ENCODE measurements around the gene BATF.
"Not testable (repeated sequence)": the region's sequence is repeated elsewhere in the genome, so short reads cannot be mapped to it uniquely, and the experiment has no call there.

The BATF gene, protein sequence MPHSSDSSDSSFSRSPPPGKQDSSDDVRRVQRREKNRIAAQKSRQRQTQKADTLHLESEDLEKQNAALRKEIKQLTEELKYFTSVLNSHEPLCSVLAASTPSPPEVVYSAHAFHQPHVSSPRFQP

DNA sequence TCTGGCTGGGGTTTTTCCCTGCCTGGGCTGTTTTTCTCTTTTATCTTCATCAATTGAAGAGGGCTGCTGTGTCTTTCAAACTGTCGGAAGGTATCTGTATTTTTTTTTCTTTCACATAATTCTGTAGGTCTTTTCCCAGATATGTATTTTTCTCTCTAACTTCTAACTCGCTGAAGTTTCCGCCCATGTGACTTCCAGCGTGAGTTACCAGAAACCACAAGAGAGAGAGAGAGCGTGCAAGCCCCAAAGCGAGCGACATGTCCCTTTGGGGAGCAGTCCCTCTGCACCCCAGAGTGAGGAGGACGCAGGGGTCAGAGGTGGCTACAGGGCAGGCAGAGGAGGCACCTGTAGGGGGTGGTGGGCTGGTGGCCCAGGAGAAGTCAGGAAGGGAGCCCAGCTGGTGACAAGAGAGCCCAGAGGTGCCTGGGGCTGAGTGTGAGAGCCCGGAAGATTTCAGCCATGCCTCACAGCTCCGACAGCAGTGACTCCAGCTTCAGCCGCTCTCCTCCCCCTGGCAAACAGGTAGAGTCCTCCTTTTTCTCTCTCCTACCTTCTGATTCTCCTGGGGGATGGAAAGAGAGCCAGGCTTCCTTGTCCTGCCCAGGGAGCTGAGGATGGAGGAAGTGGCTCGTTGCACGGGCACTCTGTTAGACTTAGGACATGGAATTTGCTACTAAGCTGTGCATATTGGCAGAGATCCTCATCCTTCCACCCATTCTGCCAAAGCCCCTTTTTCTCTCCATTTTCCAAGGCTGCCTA is at the start of gene BATF:
Gene BATF, plus strand, starts transcription at position 246 of the 759 bp plus-strand sequence. Its CDS starts 214 bp downstream, at position 460.
- Histone ChIP-seq H3K4me3 (ENCODE audit: low read length) (peak within 1 kb of the TSS; percentile 52), H3K27ac (ENCODE audit: low read depth, low read length) (no peak within 1 kb of the TSS), H3K27me3 (ENCODE audit: control insufficient read depth, insufficient read depth, low read length) (no peaks in the 10 kb centered on the region), H3K36me3 (ENCODE audit: control insufficient read depth, insufficient read depth, low read length) (no peaks in the 10 kb centered on the region), H3K4me1 (ENCODE audit: control insufficient read depth, insufficient read depth, low read length) (no peaks in the 10 kb centered on the region), H3K9ac (ENCODE audit: low read length) (no peak within 1 kb of the TSS)

DNA sequence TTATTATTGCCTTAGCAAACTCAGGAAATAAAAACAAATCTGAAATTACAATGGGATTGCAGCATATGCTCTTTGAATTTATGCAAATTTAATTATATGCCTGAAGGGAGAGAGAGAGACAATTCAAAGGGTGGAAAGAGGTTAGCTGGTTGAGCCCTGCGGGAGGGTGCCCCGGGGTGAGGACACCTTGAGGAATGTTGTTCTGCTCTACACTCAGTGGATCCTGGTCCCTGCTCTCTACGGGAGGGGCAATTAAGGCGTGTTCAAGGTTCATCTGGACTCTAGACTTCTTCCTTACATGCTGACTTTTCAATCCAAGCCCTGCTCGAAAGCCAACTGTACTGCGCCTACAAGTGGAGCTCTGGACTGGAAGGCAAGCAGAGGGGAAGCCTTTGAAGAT is 48.1 kb upstream of the BATF start:
- H3K9ac ChIP-seq (ENCODE audit: low read length); H3K27ac ChIP-seq (ENCODE audit: low read depth, low read length); H3K27me3 ChIP-seq (ENCODE audit: control insufficient read depth, insufficient read depth, low read length); H3K4me3 ChIP-seq (ENCODE audit: low read length); H3K36me3 ChIP-seq (ENCODE audit: control insufficient read depth, insufficient read depth, low read length): not testable (repeated sequence)
- peaks cover 15% of the 10 kb centered on the region for H3K4me1 ChIP-seq (ENCODE audit: control insufficient read depth, insufficient read depth, low read length)

DNA sequence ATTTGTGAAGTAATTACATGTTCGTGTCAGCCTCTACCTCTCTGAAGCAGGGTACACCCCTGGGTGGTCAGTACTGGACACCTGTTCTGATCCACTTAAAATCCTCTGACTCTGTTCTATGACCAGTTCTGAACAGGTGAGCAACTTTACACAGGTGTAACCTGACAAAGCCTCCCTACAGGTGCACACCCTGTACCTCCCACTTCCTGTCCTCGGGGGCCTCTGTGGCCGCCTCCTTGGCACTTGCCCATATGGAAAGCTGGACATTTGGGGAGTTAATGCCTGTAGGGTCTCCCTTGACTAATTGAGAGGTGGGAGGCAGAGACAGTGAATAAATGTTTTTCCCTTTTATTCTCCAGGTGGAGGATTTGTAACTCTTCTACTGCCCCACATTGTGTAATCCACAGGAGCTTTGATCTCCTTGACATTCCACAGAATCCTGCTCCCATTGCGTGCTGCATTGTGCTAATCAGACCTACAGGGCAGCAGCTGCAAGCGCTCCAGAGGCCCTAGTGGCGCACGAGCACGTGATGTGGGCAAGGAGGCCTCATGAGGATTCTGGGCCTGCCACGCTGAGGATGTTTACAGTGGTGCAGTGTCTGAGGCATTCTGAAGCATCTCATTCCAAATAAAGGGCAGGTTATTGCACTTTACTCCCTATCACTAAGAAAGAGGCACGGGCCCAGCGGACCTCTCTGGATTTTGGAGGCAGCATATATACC is 45.8 kb upstream of the BATF start:
- Histone ChIP-seq H3K4me1 (ENCODE audit: control insufficient read depth, insufficient read depth, low read length) (peaks cover 8% of the 10 kb centered on the region), H3K4me3 (ENCODE audit: low read length) (no peak overlapping the region), H3K27ac (ENCODE audit: low read depth, low read length) (no peak overlapping the region), H3K9ac (ENCODE audit: low read length) (no peak overlapping the region), H3K27me3 (ENCODE audit: control insufficient read depth, insufficient read depth, low read length) (no peaks in the 10 kb centered on the region), H3K36me3 (ENCODE audit: control insufficient read depth, insufficient read depth, low read length) (peaks cover 9% of the 10 kb centered on the region)

DNA sequence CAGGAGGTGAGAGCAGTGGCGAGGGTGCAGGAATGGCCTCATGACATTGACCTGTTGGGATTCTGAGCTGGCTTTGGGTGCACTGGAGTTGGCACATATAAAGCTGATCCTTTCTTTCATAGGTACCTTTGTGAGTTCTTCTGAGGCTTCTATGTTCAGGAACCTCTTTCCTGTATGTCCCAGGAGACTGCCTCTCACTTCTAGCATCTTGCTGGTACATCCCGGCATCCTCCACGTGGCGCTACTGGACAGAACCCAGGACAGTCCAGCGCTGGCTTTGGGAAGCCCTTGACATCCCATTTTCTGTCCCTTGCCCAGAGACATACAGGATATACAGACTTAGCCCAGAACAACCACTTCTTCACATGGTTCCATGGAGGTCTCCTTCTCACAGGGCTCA is 44.4 kb upstream of the BATF start:
- Histone ChIP-seq H3K27me3 (ENCODE audit: control insufficient read depth, insufficient read depth, low read length) (no peaks in the 10 kb centered on the region), H3K4me3 (ENCODE audit: low read length) (no peak overlapping the region), H3K9ac (ENCODE audit: low read length) (no peak overlapping the region), H3K27ac (ENCODE audit: low read depth, low read length) (no peak overlapping the region), H3K36me3 (ENCODE audit: control insufficient read depth, insufficient read depth, low read length) (no peaks in the 10 kb centered on the region), H3K4me1 (ENCODE audit: control insufficient read depth, insufficient read depth, low read length) (peaks cover 8% of the 10 kb centered on the region)

DNA sequence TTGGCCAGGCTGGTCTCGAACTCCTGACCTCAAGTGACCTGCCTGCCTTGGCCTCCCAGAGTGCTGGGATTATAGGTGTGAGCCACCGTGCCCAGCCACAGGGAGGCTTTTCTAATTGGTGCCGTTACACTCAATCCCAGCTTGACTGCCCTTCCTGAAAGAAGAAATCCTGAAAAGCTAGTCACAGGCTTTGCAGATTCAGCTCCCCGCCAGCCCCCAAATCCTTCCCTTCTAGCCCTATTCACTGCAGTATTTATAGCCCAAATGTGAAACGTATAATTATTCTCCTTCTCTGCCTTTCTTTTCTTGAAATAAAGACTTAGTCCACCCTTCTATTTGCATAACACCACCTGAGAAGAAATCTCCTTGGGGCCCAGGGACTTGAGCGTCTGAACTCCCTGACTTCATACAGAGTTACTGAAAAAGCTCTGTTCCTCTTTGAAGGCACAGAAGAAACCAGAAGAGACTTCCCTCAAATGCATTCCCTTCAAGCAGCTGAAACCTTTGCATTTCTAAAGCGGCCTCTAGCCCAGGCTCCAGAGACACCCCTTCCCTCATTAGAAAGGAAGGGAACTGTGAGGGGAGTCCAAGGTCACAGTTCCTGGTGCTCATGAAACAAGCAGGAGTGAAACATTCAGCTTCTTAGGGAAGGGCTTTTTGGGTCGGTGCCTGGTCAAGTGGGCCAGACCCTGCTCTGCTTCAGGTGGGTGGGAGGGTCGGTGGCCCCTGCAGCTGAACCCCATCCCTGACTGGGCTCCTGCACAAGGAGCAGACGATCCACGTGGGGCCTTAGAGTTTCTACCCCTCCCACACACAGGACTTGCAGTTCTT is 42.3 kb upstream of the BATF start:
- no peak overlapping the region for H3K27ac ChIP-seq (ENCODE audit: low read depth, low read length)

DNA sequence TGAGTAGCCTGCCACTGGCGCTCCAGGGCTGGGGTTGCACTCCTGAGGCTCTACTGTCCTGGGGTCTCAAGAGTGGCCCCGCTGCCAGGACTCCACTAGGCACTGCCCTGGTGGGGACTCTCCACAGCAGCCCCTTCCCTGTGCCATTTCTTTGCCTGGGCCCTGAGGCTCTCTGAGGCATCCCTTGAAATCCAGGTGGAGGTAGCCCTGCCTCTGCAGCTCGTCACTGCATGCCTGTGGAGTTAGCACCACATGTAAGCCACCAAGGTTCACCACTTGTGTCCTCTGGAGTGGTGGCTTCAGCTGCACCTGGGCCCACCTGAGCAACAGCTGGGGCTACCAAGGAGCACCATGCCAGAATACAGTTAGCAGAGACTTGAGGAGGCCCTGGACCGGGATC is 39.9 kb upstream of the BATF start:
- no peak overlapping the region for H3K9ac ChIP-seq (ENCODE audit: low read length)

More for the DNA sequence above, 42.3 kb upstream of the BATF start:
- Histone ChIP-seq H3K4me1 (ENCODE audit: control insufficient read depth, insufficient read depth, low read length) (peaks cover 8% of the 10 kb centered on the region), H3K9ac (ENCODE audit: low read length) (no peak overlapping the region), H3K4me3 (ENCODE audit: low read length) (no peak overlapping the region), H3K27me3 (ENCODE audit: control insufficient read depth, insufficient read depth, low read length) (no peaks in the 10 kb centered on the region), H3K36me3 (ENCODE audit: control insufficient read depth, insufficient read depth, low read length) (no peaks in the 10 kb centered on the region)

DNA sequence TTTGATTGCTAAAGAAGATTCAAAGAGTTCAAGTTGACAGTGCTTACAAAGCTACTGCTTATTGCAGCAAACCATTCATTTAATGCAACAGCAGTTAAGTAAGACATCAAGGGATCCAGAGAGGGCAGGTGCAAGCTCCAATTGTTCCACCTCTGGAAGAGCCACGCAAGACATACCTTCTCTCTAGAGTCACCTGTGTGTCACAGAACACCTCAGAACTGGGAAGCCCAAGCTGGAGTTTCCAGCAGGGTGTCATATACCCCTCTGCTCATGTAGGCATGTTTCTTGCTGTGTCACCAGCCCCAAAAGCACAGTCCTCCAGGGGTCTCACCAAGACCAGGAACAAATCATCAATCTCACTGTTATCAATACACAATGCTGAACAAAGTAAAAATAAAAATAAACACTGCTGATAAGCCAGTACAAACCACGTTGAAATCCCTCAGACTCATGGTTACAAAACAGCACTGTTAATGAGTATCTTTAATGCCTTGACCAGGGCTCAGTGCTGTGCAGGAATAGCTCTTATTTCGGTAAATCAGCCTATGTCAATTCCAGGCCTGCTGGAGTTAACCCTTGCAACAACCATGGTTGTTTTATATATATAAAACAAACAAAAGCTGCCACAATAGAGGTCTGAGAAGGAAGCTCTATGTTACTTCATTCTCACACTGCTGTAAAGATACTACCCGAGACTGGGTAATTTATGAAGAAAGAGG is 37.4 kb upstream of the BATF start:
- no peak overlapping the region for H3K27ac ChIP-seq (ENCODE audit: low read depth, low read length)
- H3K27me3 ChIP-seq (ENCODE audit: control insufficient read depth, insufficient read depth, low read length) = no peaks in the 10 kb centered on the region
- no peak overlapping the region for H3K4me3 ChIP-seq (ENCODE audit: low read length)
- no peaks in the 10 kb centered on the region for H3K4me1 ChIP-seq (ENCODE audit: control insufficient read depth, insufficient read depth, low read length)
- H3K9ac ChIP-seq (ENCODE audit: low read length) = no peak overlapping the region
- H3K36me3 ChIP-seq (ENCODE audit: control insufficient read depth, insufficient read depth, low read length) = no peaks in the 10 kb centered on the region

More for the DNA sequence above, 39.9 kb upstream of the BATF start:
- Histone ChIP-seq H3K27ac (ENCODE audit: low read depth, low read length) (no peak overlapping the region), H3K27me3 (ENCODE audit: control insufficient read depth, insufficient read depth, low read length) (no peaks in the 10 kb centered on the region), H3K36me3 (ENCODE audit: control insufficient read depth, insufficient read depth, low read length) (no peaks in the 10 kb centered on the region), H3K4me3 (ENCODE audit: low read length) (no peak overlapping the region), H3K4me1 (ENCODE audit: control insufficient read depth, insufficient read depth, low read length) (no peaks in the 10 kb centered on the region)

DNA sequence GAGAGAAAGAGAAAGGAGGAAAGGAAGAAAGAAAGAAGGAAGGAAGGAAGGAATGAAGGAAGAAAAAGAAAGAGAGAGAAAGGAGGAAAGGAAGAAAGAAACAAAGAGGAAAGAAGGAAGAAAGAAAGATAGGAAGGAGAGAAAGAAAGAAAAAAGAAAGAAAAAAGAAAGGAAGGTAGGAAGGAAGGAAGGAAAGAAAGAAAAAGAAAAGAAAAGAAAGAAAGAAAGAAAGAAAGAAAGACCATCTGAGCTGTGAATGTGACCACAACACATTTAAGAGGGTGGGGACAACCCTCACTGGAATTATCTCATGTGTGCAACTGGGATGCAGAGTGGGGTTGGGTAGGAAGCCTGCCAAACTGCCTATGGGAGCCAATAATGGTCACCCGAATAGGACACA is 36.0 kb upstream of the BATF start:
- H3K4me3 ChIP-seq (ENCODE audit: low read length) = no peak overlapping the region
- H3K27ac ChIP-seq (ENCODE audit: low read depth, low read length) = no peak overlapping the region
- no peak overlapping the region for H3K9ac ChIP-seq (ENCODE audit: low read length)
- no peaks in the 10 kb centered on the region for H3K36me3 ChIP-seq (ENCODE audit: control insufficient read depth, insufficient read depth, low read length)
- no peaks in the 10 kb centered on the region for H3K4me1 ChIP-seq (ENCODE audit: control insufficient read depth, insufficient read depth, low read length)
- no peaks in the 10 kb centered on the region for H3K27me3 ChIP-seq (ENCODE audit: control insufficient read depth, insufficient read depth, low read length)

DNA sequence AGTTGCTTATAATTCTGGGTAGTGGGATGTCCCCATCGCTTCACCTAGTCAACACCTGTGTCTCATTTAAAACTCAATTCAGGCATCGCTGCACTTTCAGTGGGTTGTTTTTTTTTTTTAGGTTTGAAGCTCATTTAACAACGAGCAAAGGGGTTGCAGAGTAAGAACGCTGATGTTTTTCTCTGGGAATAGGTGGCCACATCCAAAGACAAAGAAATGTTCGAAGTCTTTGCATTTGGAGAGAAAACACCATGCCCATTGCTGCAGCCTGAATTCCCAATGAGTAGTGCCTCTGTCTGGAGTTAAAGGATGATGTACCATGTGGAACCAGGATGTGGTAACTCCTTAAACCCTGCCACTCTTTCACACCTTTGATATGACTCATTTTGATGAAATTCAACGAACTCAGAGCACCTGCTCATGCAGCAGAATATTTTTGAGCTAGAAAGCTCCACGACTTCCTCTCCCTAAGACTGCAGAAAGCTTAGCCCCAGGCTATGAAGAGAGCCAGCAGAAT is 35.1 kb upstream of the BATF start:
- Histone ChIP-seq H3K27me3 (ENCODE audit: control insufficient read depth, insufficient read depth, low read length) (no peaks in the 10 kb centered on the region), H3K36me3 (ENCODE audit: control insufficient read depth, insufficient read depth, low read length) (no peaks in the 10 kb centered on the region), H3K9ac (ENCODE audit: low read length) (no peak overlapping the region), H3K27ac (ENCODE audit: low read depth, low read length) (no peak overlapping the region), H3K4me1 (ENCODE audit: control insufficient read depth, insufficient read depth, low read length) (no peaks in the 10 kb centered on the region), H3K4me3 (ENCODE audit: low read length) (no peak overlapping the region)

DNA sequence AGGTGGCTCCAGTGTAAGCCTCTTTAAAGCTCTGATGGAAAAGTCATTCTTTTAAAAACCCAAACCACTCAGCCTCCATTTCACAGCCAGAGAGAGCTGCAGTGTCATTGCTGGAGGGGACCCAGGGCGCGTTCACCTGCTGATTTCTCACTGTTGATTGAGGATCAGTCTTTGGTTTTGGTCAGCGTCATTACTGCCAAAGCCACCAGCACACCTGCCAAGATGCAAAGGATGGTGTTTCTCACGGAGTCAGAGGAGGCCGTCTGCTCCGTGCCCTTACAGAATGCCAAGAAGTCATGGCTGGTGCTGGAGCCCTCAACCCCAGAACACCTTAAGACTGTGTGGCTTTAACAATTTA is 32.8 kb upstream of the BATF start:
- no peaks in the 10 kb centered on the region for H3K27me3 ChIP-seq (ENCODE audit: control insufficient read depth, insufficient read depth, low read length)
- H3K27ac ChIP-seq (ENCODE audit: low read depth, low read length) = no peak overlapping the region
- H3K4me3 ChIP-seq (ENCODE audit: low read length) = no peak overlapping the region

DNA sequence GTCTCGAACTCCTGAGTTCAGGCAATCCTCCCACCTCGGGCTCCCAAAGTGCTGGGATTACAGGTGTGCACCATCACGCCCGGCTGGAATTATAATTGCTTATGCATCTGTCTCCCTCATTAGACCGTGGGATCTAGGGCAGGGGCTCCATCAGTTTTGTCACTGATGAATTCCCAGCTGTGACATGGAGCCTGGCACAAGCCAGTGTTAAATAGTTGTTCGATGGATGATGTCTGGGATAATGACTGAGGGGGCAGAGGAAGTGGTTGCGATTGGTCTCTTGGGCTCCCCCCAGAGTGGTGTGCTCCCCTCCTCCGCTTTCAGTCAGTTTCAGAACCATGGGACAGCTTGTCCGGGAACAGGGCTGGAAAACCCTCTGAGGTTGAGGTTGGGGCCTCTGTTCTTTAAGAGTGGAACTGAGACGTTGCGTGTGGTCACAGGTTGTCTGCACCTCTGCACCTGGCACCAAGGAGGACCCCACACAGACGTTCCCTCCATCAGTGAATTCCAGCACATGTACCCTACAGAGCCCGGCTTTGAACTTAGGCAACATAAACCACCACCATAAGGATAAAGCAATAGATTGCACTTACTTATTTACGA is 30.8 kb upstream of the BATF start:
- Histone ChIP-seq H3K27ac (ENCODE audit: low read depth, low read length) (no peak overlapping the region), H3K36me3 (ENCODE audit: control insufficient read depth, insufficient read depth, low read length) (no peaks in the 10 kb centered on the region), H3K9ac (ENCODE audit: low read length) (no peak overlapping the region)

More for the DNA sequence above, 32.8 kb upstream of the BATF start:
- no peaks in the 10 kb centered on the region for H3K36me3 ChIP-seq (ENCODE audit: control insufficient read depth, insufficient read depth, low read length)
- H3K4me1 ChIP-seq (ENCODE audit: control insufficient read depth, insufficient read depth, low read length) = no peaks in the 10 kb centered on the region
- H3K9ac ChIP-seq (ENCODE audit: low read length) = no peak overlapping the region

More for the DNA sequence above, 30.8 kb upstream of the BATF start:
- Histone ChIP-seq H3K4me3 (ENCODE audit: low read length) (no peak overlapping the region), H3K27me3 (ENCODE audit: control insufficient read depth, insufficient read depth, low read length) (no peaks in the 10 kb centered on the region), H3K4me1 (ENCODE audit: control insufficient read depth, insufficient read depth, low read length) (no peaks in the 10 kb centered on the region)
